Measurements from ENCODE around the gene FBXO42. TPM values are rescaled to one million over a fixed set of nuclear protein-coding genes. Genes with fewer than 3 reads are reported as not detected.
A peak's percentile ranks its signal among the peaks of the same experiment; 100 is the strongest.

Gene FBXO42
- total and polyA plus RNA-seq, 2 of the 13 experiments (the other 11 are each of a cell fraction or from before 2014, with no cell fraction given): 7.6 to 17.5 TPM

DNA sequence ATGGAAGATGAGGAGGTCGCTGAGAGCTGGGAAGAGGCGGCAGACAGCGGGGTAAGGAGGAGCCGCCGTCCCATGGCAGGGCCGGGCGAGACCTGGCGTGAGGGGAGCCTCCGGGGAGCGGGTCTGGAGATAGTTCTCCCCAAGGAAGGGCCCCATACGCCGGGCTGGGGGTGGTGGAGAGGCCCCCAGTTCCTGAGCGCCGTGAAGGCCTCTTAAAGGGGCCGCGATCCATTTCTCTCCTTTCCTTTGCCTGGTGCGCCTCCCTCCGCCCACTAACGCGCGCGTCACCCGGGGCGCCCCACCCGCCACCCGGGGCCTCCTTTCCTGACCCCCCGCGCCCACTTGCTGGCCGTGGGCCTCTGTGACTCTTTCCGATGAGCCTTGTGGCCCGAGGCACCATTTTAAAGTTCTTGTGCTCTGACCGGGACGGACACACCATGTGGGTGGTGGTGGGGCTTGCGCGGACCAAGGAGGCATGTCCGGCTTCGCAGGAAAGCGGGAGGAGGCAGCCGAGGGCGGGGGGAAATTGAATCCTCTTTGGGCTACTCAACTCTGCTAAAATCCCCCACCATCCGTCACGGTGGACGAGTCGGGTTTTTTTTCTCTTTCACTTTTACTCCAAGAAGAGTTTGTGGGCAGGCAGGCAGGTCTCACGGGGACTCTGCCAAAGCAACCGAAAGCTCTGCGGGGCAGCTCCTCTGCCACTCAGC, 15.1 kb upstream of the FBXO42 start (continued):
- TF ChIP-seq, protein P1, sequence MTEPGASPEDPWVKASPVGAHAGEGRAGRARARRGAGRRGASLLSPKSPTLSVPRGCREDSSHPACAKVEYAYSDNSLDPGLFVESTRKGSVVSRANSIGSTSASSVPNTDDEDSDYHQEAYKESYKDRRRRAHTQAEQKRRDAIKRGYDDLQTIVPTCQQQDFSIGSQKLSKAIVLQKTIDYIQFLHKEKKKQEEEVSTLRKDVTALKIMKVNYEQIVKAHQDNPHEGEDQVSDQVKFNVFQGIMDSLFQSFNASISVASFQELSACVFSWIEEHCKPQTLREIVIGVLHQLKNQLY (CRISPR knock-in tag; IDR thresholded peaks at IDR 0.05): 0 out of 2 replicates have a peak, but pooled peaks have one; percentile 11
- TF ChIP-seq ZNF510 (CRISPR knock-in tag; IDR thresholded peaks at IDR 0.05; ENCODE audit: low read depth) (no peak), HMG20B (CRISPR knock-in tag; conservative IDR thresholded peaks at IDR 0.05) (0 out of 2 replicates have a peak, but pooled peaks have one; percentile 11), ATAD3A (CRISPR knock-in tag; IDR thresholded peaks at IDR 0.05) (no peak), ZFP41 (CRISPR knock-in tag; IDR thresholded peaks at IDR 0.05; ENCODE audit: borderline replicate concordance) (no peak), ARHGAP35 (CRISPR knock-in tag; IDR thresholded peaks at IDR 0.05; ENCODE audit: borderline replicate concordance) (0 out of 2 replicates have a peak, but pooled peaks have one; percentile 36), ZNF382 (CRISPR knock-in tag; IDR thresholded peaks at IDR 0.05; ENCODE audit: borderline replicate concordance) (no peak), ZNF788 (CRISPR knock-in tag; IDR thresholded peaks at IDR 0.05; ENCODE audit: borderline replicate concordance) (no peak; the same call in 1 of the 2 replicates), FOXK1 (CRISPR knock-in tag; IDR thresholded peaks at IDR 0.05; ENCODE audit: borderline replicate concordance, low read depth) (no peak), ZSCAN25 (CRISPR knock-in tag; IDR thresholded peaks at IDR 0.05) (peak; percentile 63; the same call in 1 of the 2 replicates), HDAC6 (IDR thresholded peaks at IDR 0.05; ENCODE audit: low read depth, low read length) (no peak), CAMTA2 (CRISPR knock-in tag; IDR thresholded peaks at IDR 0.05; ENCODE audit: borderline replicate concordance) (no peak), BHLHE40 (IDR thresholded peaks at IDR 0.05; ENCODE audit: low read length) (no peak)
- TF ChIP-seq, protein P2, sequence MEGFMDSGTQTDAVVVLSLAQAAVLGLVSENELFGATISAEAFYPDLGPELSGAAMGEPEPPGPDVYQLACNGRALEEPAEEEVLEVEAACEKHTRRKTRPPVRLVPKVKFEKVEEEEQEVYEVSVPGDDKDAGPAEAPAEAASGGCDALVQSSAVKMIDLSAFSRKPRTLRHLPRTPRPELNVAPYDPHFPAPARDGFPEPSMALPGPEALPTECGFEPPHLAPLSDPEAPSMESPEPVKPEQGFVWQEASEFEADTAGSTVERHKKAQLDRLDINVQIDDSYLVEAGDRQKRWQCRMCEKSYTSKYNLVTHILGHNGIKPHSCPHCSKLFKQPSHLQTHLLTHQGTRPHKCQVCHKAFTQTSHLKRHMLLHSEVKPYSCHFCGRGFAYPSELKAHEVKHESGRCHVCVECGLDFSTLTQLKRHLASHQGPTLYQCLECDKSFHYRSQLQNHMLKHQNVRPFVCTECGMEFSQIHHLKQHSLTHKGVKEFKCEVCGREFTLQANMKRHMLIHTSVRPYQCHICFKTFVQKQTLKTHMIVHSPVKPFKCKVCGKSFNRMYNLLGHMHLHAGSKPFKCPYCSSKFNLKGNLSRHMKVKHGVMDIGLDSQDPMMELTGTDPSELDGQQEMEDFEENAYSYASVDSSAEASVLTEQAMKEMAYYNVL (CRISPR knock-in tag; IDR thresholded peaks at IDR 0.05; ENCODE audit: borderline replicate concordance): no peak
- TF ChIP-seq, protein P3, sequence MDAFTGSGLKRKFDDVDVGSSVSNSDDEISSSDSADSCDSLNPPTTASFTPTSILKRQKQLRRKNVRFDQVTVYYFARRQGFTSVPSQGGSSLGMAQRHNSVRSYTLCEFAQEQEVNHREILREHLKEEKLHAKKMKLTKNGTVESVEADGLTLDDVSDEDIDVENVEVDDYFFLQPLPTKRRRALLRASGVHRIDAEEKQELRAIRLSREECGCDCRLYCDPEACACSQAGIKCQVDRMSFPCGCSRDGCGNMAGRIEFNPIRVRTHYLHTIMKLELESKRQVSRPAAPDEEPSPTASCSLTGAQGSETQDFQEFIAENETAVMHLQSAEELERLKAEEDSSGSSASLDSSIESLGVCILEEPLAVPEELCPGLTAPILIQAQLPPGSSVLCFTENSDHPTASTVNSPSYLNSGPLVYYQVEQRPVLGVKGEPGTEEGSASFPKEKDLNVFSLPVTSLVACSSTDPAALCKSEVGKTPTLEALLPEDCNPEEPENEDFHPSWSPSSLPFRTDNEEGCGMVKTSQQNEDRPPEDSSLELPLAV (CRISPR knock-in tag; conservative IDR thresholded peaks at IDR 0.05; ENCODE audit: low read depth): no peak
- TF ChIP-seq, protein P4, sequence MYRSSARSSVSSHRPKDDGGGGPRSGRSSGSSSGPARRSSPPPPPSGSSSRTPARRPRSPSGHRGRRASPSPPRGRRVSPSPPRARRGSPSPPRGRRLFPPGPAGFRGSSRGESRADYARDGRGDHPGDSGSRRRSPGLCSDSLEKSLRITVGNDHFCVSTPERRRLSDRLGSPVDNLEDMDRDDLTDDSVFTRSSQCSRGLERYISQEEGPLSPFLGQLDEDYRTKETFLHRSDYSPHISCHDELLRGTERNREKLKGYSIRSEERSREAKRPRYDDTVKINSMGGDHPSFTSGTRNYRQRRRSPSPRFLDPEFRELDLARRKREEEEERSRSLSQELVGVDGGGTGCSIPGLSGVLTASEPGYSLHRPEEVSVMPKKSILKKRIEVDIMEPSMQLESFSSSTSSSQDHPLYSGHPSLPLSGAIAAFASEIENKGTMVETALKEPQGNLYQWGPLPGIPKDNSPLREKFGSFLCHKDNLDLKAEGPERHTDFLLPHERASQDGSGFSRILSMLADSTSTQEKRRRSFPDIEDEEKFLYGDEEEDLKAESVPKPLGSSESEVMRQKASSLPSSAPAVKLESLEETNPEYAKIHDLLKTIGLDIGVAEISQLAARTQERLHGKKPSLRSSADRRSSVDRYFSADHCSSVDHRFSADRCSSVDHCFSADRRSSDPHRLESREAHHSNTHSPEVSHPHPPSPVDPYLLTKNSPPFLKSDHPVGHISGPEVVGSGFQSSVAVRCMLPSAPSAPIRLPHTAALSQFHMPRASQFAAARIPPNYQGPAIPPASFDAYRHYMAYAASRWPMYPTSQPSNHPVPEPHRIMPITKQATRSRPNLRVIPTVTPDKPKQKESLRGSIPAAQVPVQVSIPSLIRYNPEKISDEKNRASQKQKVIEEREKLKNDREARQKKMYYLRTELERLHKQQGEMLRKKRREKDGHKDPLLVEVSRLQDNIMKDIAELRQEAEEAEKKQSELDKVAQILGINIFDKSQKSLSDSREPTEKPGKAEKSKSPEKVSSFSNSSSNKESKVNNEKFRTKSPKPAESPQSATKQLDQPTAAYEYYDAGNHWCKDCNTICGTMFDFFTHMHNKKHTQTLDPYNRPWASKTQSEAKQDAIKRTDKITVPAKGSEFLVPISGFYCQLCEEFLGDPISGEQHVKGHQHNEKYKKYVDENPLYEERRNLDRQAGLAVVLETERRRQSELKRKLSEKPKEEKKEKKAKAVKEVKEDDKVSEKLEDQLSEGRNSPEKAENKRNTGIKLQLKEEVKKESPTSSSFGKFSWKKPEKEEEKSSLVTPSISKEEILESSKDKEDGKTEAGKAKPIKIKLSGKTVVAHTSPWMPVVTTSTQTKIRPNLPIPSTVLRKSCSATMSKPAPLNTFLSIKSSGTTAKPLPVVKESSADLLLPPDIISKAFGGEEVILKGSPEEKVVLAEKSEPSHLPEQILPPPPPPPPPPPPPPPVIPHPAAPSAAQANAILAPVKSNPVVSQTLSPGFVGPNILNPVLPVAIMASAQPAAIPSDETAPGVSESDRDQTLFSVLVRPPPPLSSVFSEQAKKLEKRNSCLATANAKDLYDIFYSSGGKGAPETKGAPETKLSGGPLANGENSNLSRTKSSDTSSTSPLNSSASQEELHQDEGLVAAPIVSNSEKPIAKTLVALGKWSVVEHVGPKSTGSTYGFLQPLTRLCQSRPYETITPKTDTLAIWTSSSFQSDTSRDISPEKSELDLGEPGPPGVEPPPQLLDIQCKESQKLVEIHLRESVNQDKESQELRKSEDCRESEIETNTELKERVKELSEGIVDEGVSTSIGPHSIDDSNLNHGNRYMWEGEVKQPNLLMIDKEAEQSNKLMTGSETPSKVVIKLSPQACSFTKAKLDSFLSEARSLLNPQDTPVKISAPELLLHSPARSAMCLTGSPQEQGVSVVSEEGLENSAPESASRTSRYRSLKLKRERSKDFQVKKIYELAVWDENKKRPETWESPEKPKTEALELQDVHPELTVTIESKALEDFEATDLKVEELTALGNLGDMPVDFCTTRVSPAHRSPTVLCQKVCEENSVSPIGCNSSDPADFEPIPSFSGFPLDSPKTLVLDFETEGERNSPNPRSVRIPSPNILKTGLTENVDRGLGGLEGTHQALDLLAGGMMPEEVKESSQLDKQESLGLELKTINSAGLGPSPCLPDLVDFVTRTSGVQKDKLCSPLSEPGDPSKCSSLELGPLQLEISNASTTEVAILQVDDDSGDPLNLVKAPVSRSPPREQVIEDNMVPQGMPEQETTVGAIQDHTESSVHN (CRISPR knock-in tag; IDR thresholded peaks at IDR 0.05): no peak
